HEK293 (cell line): ENCODE measurements around the gene ALDOA.

Experiments used
- CTCF ChIP-seq: fragments of 450-650 bp; formaldehyde crosslinking; IDR thresholded peaks from 2 replicates; pipeline ENCODE4 v1.5.1; 2016; ENCODE audit warnings: missing biosample characterization, missing genetic modification characterization
- GLIS2 ChIP-seq: fragments of 450-650 bp; formaldehyde crosslinking; IDR thresholded peaks from 2 replicates; pipeline ENCODE4 v1.5.1; 2016; ENCODE audit warnings: missing biosample characterization, missing genetic modification characterization
- HOXC10 ChIP-seq: sonication (generic); formaldehyde crosslinking; IDR thresholded peaks from 2 replicates; pipeline ENCODE4 v1.8.1; 2023; ENCODE audit warnings: mild to moderate bottlenecking, missing genetic modification reagents
- KLF10 ChIP-seq: fragments of 450-650 bp; IDR thresholded peaks from 2 replicates; pipeline ENCODE4 v1.5.1; 2018; ENCODE audit warnings: missing biosample characterization, mild to moderate bottlenecking, missing genetic modification characterization
- KLF17 ChIP-seq: fragments of 450-650 bp; formaldehyde crosslinking; IDR thresholded peaks from 2 replicates; pipeline ENCODE4 v1.5.1; 2016; ENCODE audit warnings: missing biosample characterization, missing genetic modification characterization
- MYNN ChIP-seq: fragments of 450-650 bp; formaldehyde crosslinking; IDR thresholded peaks from 2 replicates; pipeline ENCODE4 v1.5.1; 2016; ENCODE audit warnings: missing biosample characterization, missing genetic modification characterization, borderline replicate concordance
- PBX3 ChIP-seq: sonication (generic); formaldehyde crosslinking; IDR thresholded peaks from 2 replicates; pipeline ENCODE4 v1.8.1; 2022; ENCODE audit warnings: mild to moderate bottlenecking, moderate library complexity, missing genetic modification reagents
- YY2 ChIP-seq: fragments of 450-650 bp; formaldehyde crosslinking; IDR thresholded peaks from 2 replicates; pipeline ENCODE4 v1.5.1; 2016; ENCODE audit warnings: missing biosample characterization, missing genetic modification characterization
- ZBTB1 ChIP-seq: fragments of 450-650 bp; formaldehyde crosslinking; IDR thresholded peaks from 2 replicates; pipeline ENCODE4 v1.5.1; 2016; ENCODE audit warnings: missing biosample characterization, missing genetic modification characterization
- ZBTB11 ChIP-seq: fragments of 450-650 bp; formaldehyde crosslinking; conservative IDR thresholded peaks from 2 replicates; pipeline ENCODE4 v1.5.1; 2016; ENCODE audit warnings: low read depth, missing biosample characterization, missing genetic modification characterization
- ZFHX2 ChIP-seq: fragments of 450-650 bp; formaldehyde crosslinking; conservative IDR thresholded peaks from 2 replicates; pipeline ENCODE4 v1.5.1; 2016; ENCODE audit warnings: missing biosample characterization, missing genetic modification characterization
- ZFP37 ChIP-seq: fragments of 450-650 bp; formaldehyde crosslinking; IDR thresholded peaks from 2 replicates; pipeline ENCODE4 v1.5.1; 2016; ENCODE audit warnings: missing biosample characterization, missing genetic modification characterization
- ZNF140 ChIP-seq: fragments of 450-650 bp; formaldehyde crosslinking; IDR thresholded peaks from 2 replicates; pipeline ENCODE4 v1.5.1; 2016; ENCODE audit warnings: missing biosample characterization, missing genetic modification characterization
- ZNF23 ChIP-seq: fragments of 450-650 bp; formaldehyde crosslinking; IDR thresholded peaks from 2 replicates; pipeline ENCODE4 v1.5.1; 2016; ENCODE audit warnings: missing biosample characterization, missing genetic modification characterization, borderline replicate concordance
- ZNF248 ChIP-seq: fragments of 450-650 bp; formaldehyde crosslinking; IDR thresholded peaks from 2 replicates; pipeline ENCODE4 v1.5.1; 2017; ENCODE audit warnings: missing biosample characterization, missing genetic modification characterization
- ZNF362 ChIP-seq: fragments of 450-650 bp; formaldehyde crosslinking; IDR thresholded peaks from 2 replicates; pipeline ENCODE4 v1.5.1; 2016; ENCODE audit warnings: missing biosample characterization, missing genetic modification characterization
- ZNF398 ChIP-seq: fragments of 450-650 bp; formaldehyde crosslinking; IDR thresholded peaks from 2 replicates; pipeline ENCODE4 v1.5.1; 2017; ENCODE audit warnings: missing biosample characterization, missing genetic modification characterization
- ZNF404 ChIP-seq: fragments of 450-650 bp; formaldehyde crosslinking; IDR thresholded peaks from 2 replicates; pipeline ENCODE4 v1.5.1; 2017; ENCODE audit warnings: missing biosample characterization, missing genetic modification characterization
- ZNF423 ChIP-seq: fragments of 450-650 bp; formaldehyde crosslinking; IDR thresholded peaks from 2 replicates; pipeline ENCODE4 v1.5.1; 2016; ENCODE audit warnings: missing biosample characterization, missing genetic modification characterization
- ZNF521 ChIP-seq: fragments of 450-650 bp; formaldehyde crosslinking; IDR thresholded peaks from 2 replicates; pipeline ENCODE4 v1.5.1; 2017; ENCODE audit warnings: missing biosample characterization, mild to moderate bottlenecking, missing genetic modification characterization
- ZNF530 ChIP-seq: fragments of 450-650 bp; formaldehyde crosslinking; IDR thresholded peaks from 2 replicates; pipeline ENCODE4 v1.5.1; 2016; ENCODE audit warnings: low read depth, missing biosample characterization, missing genetic modification characterization
- ZNF548 ChIP-seq: fragments of 450-650 bp; formaldehyde crosslinking; IDR thresholded peaks from 2 replicates; pipeline ENCODE4 v1.5.1; 2016; ENCODE audit warnings: missing biosample characterization, missing genetic modification characterization
- ZNF558 ChIP-seq: fragments of 450-650 bp; formaldehyde crosslinking; IDR thresholded peaks from 2 replicates; pipeline ENCODE4 v1.5.1; 2016; ENCODE audit warnings: missing biosample characterization, missing genetic modification characterization
- ZNF560 ChIP-seq: fragments of 450-650 bp; formaldehyde crosslinking; IDR thresholded peaks from 2 replicates; pipeline ENCODE4 v1.5.1; 2017; ENCODE audit warnings: missing biosample characterization, missing genetic modification characterization, borderline replicate concordance
- ZNF624 ChIP-seq: fragments of 450-650 bp; formaldehyde crosslinking; IDR thresholded peaks from 2 replicates; pipeline ENCODE4 v1.5.1; 2017; ENCODE audit warnings: missing biosample characterization, missing genetic modification characterization
- ZNF629 ChIP-seq: fragments of 450-650 bp; formaldehyde crosslinking; IDR thresholded peaks from 2 replicates; pipeline ENCODE4 v1.5.1; 2017; ENCODE audit warnings: missing biosample characterization, missing genetic modification characterization
- ZNF658 ChIP-seq: fragments of 450-650 bp; formaldehyde crosslinking; IDR thresholded peaks from 2 replicates; pipeline ENCODE4; 2016; ENCODE audit warnings: missing biosample characterization, missing genetic modification characterization
- ZNF747 ChIP-seq: fragments of 450-650 bp; formaldehyde crosslinking; IDR thresholded peaks from 2 replicates; pipeline ENCODE4 v1.5.1; 2016; ENCODE audit warnings: missing biosample characterization, missing genetic modification characterization
- ZNF776 ChIP-seq: fragments of 450-650 bp; formaldehyde crosslinking; IDR thresholded peaks from 2 replicates; pipeline ENCODE4 v1.5.0; 2017; ENCODE audit warnings: missing biosample characterization, missing genetic modification characterization, borderline replicate concordance
- ZXDB ChIP-seq: fragments of 450-650 bp; formaldehyde crosslinking; IDR thresholded peaks from 2 replicates; pipeline ENCODE4 v1.5.1; 2016; ENCODE audit warnings: missing biosample characterization, missing genetic modification characterization

The ALDOA gene

GRCh38 chr16:30075503-30076275 is 10.1 kb downstream of the ALDOA start, which contains the start of gene PPP4C (continued):
- peak; percentile 99 for TF ChIP-seq ZNF629 (tag by site-specific recombination)
- no peak for TF ChIP-seq ZNF548 (tag by site-specific recombination)
- no peak for TF ChIP-seq ZFHX2 (tag by site-specific recombination)
- no peak; the same call in 1 of the 2 replicates for TF ChIP-seq KLF17 (tag by site-specific recombination)
- no peak for TF ChIP-seq ZNF23
- no peak for TF ChIP-seq ZNF248
- no peak for TF ChIP-seq ZNF362 (tag by site-specific recombination)
- no peak for TF ChIP-seq ZNF398 (tag by site-specific recombination)
- peak; percentile 92 for TF ChIP-seq ZXDB
- peak; percentile 96 for TF ChIP-seq ZBTB11 (tag by site-specific recombination)
- no peak for TF ChIP-seq ZNF530 (tag by site-specific recombination)
- peak; percentile 58 for TF ChIP-seq GLIS2
- no peak for TF ChIP-seq ZNF558 (tag by site-specific recombination)
- TF ChIP-seq HOXC10 (CRISPR knock-in tag): no peak
- no peak for TF ChIP-seq ZNF624 (tag by site-specific recombination)
- TF ChIP-seq ZNF560 (tag by site-specific recombination): peak; percentile 83
- TF ChIP-seq ZNF140 (tag by site-specific recombination): no peak
- no peak for TF ChIP-seq ZBTB1 (tag by site-specific recombination)
- TF ChIP-seq CTCF (tag by site-specific recombination): peak; percentile 48; the same call in 1 of the 2 replicates
- TF ChIP-seq YY2: no peak
- no peak for TF ChIP-seq ZNF776 (tag by site-specific recombination)
- no peak for TF ChIP-seq ZNF521 (tag by site-specific recombination)
- 0 out of 2 replicates have a peak, but pooled peaks have one; percentile 22 for TF ChIP-seq ZFP37
- TF ChIP-seq ZNF423 (tag by site-specific recombination): no peak
- TF ChIP-seq MYNN (tag by site-specific recombination): no peak
- TF ChIP-seq ZNF658 (tag by site-specific recombination): no peak
- no peak for TF ChIP-seq PBX3 (CRISPR knock-in tag)
- peak; percentile 64 for TF ChIP-seq KLF10
- no peak for TF ChIP-seq ZNF747 (tag by site-specific recombination)
- no peak for TF ChIP-seq ZNF404 (tag by site-specific recombination)
